ENCODE data around the gene PSPN.
"Not testable (repeated sequence)": the region's sequence is repeated elsewhere in the genome, so short reads cannot be mapped to it uniquely, and the experiment has no call there.

The PSPN gene

GRCh38 chr19:6414793-6415590 lies 39.3 kb upstream of the PSPN start:
- Histone ChIP-seq H3K27ac (ENCODE audit: low read depth, low read length) (no peak overlapping the region), H3K4me3 (ENCODE audit: low read depth in 1 of 2, low read length in 2 of 2) (no peak overlapping the region), H3K9me3 (ENCODE audit: low read length) (no peaks in the 10 kb centered on the region), H3K4me1 (ENCODE audit: insufficient read depth, low read length) (no peaks in the 10 kb centered on the region), H3K36me3 (ENCODE audit: insufficient read depth, low read length) (peaks cover 49% of the 10 kb centered on the region), H3K9ac (ENCODE audit: low read length) (no peak overlapping the region), H3K27me3 (ENCODE audit: control insufficient read depth in 1 of 2, insufficient read depth in 2 of 2, low read length in 2 of 2) (no peaks in the 10 kb centered on the region)

GRCh38 chr19:6413721-6414643 lies 38.2 kb upstream of the PSPN start:
- peaks cover 39% of the 10 kb centered on the region for H3K36me3 ChIP-seq (ENCODE audit: insufficient read depth, low read length)
- no peaks in the 10 kb centered on the region for H3K4me1 ChIP-seq (ENCODE audit: insufficient read depth, low read length)
- H3K27ac ChIP-seq (ENCODE audit: low read depth, low read length), result no peak overlapping the region
- H3K9ac ChIP-seq (ENCODE audit: low read length), result no peak overlapping the region
- no peak overlapping the region for H3K4me3 ChIP-seq (ENCODE audit: low read depth in 1 of 2, low read length in 2 of 2)
- H3K9me3 ChIP-seq (ENCODE audit: low read length), result no peaks in the 10 kb centered on the region
- H3K27me3 ChIP-seq (ENCODE audit: control insufficient read depth in 1 of 2, insufficient read depth in 2 of 2, low read length in 2 of 2), result no peaks in the 10 kb centered on the region

GRCh38 chr19:6413291-6413690 lies 37.6 kb upstream of the PSPN start:
- Histone ChIP-seq H3K27me3 (ENCODE audit: control insufficient read depth in 1 of 2, insufficient read depth in 2 of 2, low read length in 2 of 2) (no peaks in the 10 kb centered on the region), H3K36me3 (ENCODE audit: insufficient read depth, low read length) (peaks cover 32% of the 10 kb centered on the region), H3K4me1 (ENCODE audit: insufficient read depth, low read length) (no peaks in the 10 kb centered on the region), H3K4me3 (ENCODE audit: low read depth in 1 of 2, low read length in 2 of 2) (no peak overlapping the region), H3K9me3 (ENCODE audit: low read length) (no peaks in the 10 kb centered on the region), H3K27ac (ENCODE audit: low read depth, low read length) (no peak overlapping the region), H3K9ac (ENCODE audit: low read length) (no peak overlapping the region)

- Histone ChIP-seq H3K9me3 (ENCODE audit: low read length) (no peaks in the 10 kb centered on the region), H3K27ac (ENCODE audit: low read depth, low read length) (no peak overlapping the region), H3K36me3 (ENCODE audit: insufficient read depth, low read length) (peaks cover 24% of the 10 kb centered on the region), H3K9ac (ENCODE audit: low read length) (no peak overlapping the region), H3K4me3 (ENCODE audit: low read depth in 1 of 2, low read length in 2 of 2) (no peak overlapping the region), H3K27me3 (ENCODE audit: control insufficient read depth in 1 of 2, insufficient read depth in 2 of 2, low read length in 2 of 2) (no peaks in the 10 kb centered on the region), H3K4me1 (ENCODE audit: insufficient read depth, low read length) (no peaks in the 10 kb centered on the region)
Measured at GRCh38 chr19:6412447-6413091, 36.8 kb upstream of the PSPN start.

- no peak overlapping the region for H3K27ac ChIP-seq (ENCODE audit: low read depth, low read length)
- no peaks in the 10 kb centered on the region for H3K4me1 ChIP-seq (ENCODE audit: insufficient read depth, low read length)
- H3K9ac ChIP-seq (ENCODE audit: low read length), result no peak overlapping the region
- H3K27me3 ChIP-seq (ENCODE audit: control insufficient read depth in 1 of 2, insufficient read depth in 2 of 2, low read length in 2 of 2), result no peaks in the 10 kb centered on the region
- no peak overlapping the region for H3K4me3 ChIP-seq (ENCODE audit: low read depth in 1 of 2, low read length in 2 of 2)
- peaks cover 19% of the 10 kb centered on the region for H3K36me3 ChIP-seq (ENCODE audit: insufficient read depth, low read length)
- H3K9me3 ChIP-seq (ENCODE audit: low read length), result no peaks in the 10 kb centered on the region
Measured at GRCh38 chr19:6412061-6412446, 36.3 kb upstream of the PSPN start.

GRCh38 chr19:6409346-6409745 lies 33.6 kb upstream of the PSPN start:
- H3K27me3 ChIP-seq (ENCODE audit: control insufficient read depth in 1 of 2, insufficient read depth in 2 of 2, low read length in 2 of 2), result no peaks in the 10 kb centered on the region
- no peaks in the 10 kb centered on the region for H3K4me1 ChIP-seq (ENCODE audit: insufficient read depth, low read length)
- H3K27ac ChIP-seq (ENCODE audit: low read depth, low read length), result no peak overlapping the region
- no peak overlapping the region for H3K9ac ChIP-seq (ENCODE audit: low read length)
- H3K9me3 ChIP-seq (ENCODE audit: low read length), result no peaks in the 10 kb centered on the region
- H3K4me3 ChIP-seq (ENCODE audit: low read depth in 1 of 2, low read length in 2 of 2), result no peak overlapping the region
- H3K36me3 ChIP-seq (ENCODE audit: insufficient read depth, low read length), result peaks cover 3% of the 10 kb centered on the region

GRCh38 chr19:6406401-6406800 lies 30.7 kb upstream of the PSPN start:
- H3K27ac ChIP-seq (ENCODE audit: low read depth, low read length), result no peak overlapping the region
- no peak overlapping the region for H3K4me3 ChIP-seq (ENCODE audit: low read depth in 1 of 2, low read length in 2 of 2)
- H3K9me3 ChIP-seq (ENCODE audit: low read length), result no peaks in the 10 kb centered on the region
- H3K36me3 ChIP-seq (ENCODE audit: insufficient read depth, low read length), result no peaks in the 10 kb centered on the region
- no peaks in the 10 kb centered on the region for H3K4me1 ChIP-seq (ENCODE audit: insufficient read depth, low read length)
- no peak overlapping the region for H3K9ac ChIP-seq (ENCODE audit: low read length)
- H3K27me3 ChIP-seq (ENCODE audit: control insufficient read depth in 1 of 2, insufficient read depth in 2 of 2, low read length in 2 of 2), result no peaks in the 10 kb centered on the region

GRCh38 chr19:6402837-6403608 lies 27.3 kb upstream of the PSPN start:
- Histone ChIP-seq H3K4me1 (ENCODE audit: insufficient read depth, low read length) (no peaks in the 10 kb centered on the region), H3K9ac (ENCODE audit: low read length) (no peak overlapping the region), H3K9me3 (ENCODE audit: low read length) (no peaks in the 10 kb centered on the region), H3K4me3 (ENCODE audit: low read depth in 1 of 2, low read length in 2 of 2) (no peak overlapping the region), H3K36me3 (ENCODE audit: insufficient read depth, low read length) (no peaks in the 10 kb centered on the region), H3K27me3 (ENCODE audit: control insufficient read depth in 1 of 2, insufficient read depth in 2 of 2, low read length in 2 of 2) (no peaks in the 10 kb centered on the region), H3K27ac (ENCODE audit: low read depth, low read length) (no peak overlapping the region)

- no peaks in the 10 kb centered on the region for H3K9me3 ChIP-seq (ENCODE audit: low read length)
- no peaks in the 10 kb centered on the region for H3K4me1 ChIP-seq (ENCODE audit: insufficient read depth, low read length)
- H3K27me3 ChIP-seq (ENCODE audit: control insufficient read depth in 1 of 2, insufficient read depth in 2 of 2, low read length in 2 of 2), result no peaks in the 10 kb centered on the region
- H3K36me3 ChIP-seq (ENCODE audit: insufficient read depth, low read length), result no peaks in the 10 kb centered on the region
- no peak overlapping the region for H3K27ac ChIP-seq (ENCODE audit: low read depth, low read length)
- no peak overlapping the region for H3K4me3 ChIP-seq (ENCODE audit: low read depth in 1 of 2, low read length in 2 of 2)
- H3K9ac ChIP-seq (ENCODE audit: low read length), result no peak overlapping the region
Measured at GRCh38 chr19:6402058-6402457, 26.3 kb upstream of the PSPN start.

- H3K27ac ChIP-seq (ENCODE audit: low read depth, low read length); H3K36me3 ChIP-seq (ENCODE audit: insufficient read depth, low read length); H3K9ac ChIP-seq (ENCODE audit: low read length); H3K4me3 ChIP-seq (ENCODE audit: low read depth in 1 of 2, low read length in 2 of 2); H3K9me3 ChIP-seq (ENCODE audit: low read length); H3K27me3 ChIP-seq (ENCODE audit: control insufficient read depth in 1 of 2, insufficient read depth in 2 of 2, low read length in 2 of 2); H3K4me1 ChIP-seq (ENCODE audit: insufficient read depth, low read length): not testable (repeated sequence)
Measured at GRCh38 chr19:6400062-6400944, 24.6 kb upstream of the PSPN start.
